Naive thymus-derived CD4-positive, alpha-beta T cell (primary cell): ENCODE results near the gene HP. TPM values are rescaled to one million over a fixed set of nuclear protein-coding genes. Genes with fewer than 3 reads are reported as not detected.
"Not testable (repeated sequence)": the region's sequence is repeated elsewhere in the genome, so short reads cannot be mapped to it uniquely, and the experiment has no call there.

ENCODE experiments used
- ATAC-seq: fragments of 150-1000 bp; cut with Tn5 transposase; 2 replicates; pipeline ENCODE4 v1.10.0; 2021; ENCODE audit warnings: mild to moderate bottlenecking, moderate library complexity
- CTCF ChIA-PET: fragments of 350-600 bp; sonication (Branson Sonifier 250); formaldehyde crosslinking; loops from one replicate; lab custom pipeline; 2021; ENCODE audit warnings: antibody characterized with exemption; lab: Charles Lee
- POLR2A ChIA-PET: fragments of 350-600 bp; sonication (Branson Sonifier 250); formaldehyde crosslinking; loops from one replicate; lab custom pipeline; 2021; ENCODE audit warnings: antibody characterized with exemption, inconsistent platforms; lab: Charles Lee
- DNase-seq, 9 donors: peaks; one replicate each; pipeline versions ENCODE4 v3.0.0 to v3.0.0-alpha.2; 2020 to 2022; ENCODE audit warnings: mixed read lengths in 1 of 9
- H3K27ac ChIP-seq: one replicate; pipeline ENCODE4 v1.7.0; 2013; ENCODE audit warnings: mild to moderate bottlenecking, low read depth, low read length, moderate library complexity
- H3K27me3 ChIP-seq, 2 donors: one replicate each; pipeline ENCODE4 v1.7.0; 2013; ENCODE audit warnings: low read length in 2 of 2, mild to moderate bottlenecking in 2 of 2, moderate library complexity in 2 of 2; ENCODE audit not compliant: control insufficient read depth in 2 of 2, insufficient read depth in 2 of 2
- H3K36me3 ChIP-seq, 3 experiments: 1 replicate in 2 of 3; 2 replicates in 1 of 3; pipeline ENCODE4 v1.7.0; 2013; ENCODE audit warnings: low read length in 3 of 3, mild to moderate bottlenecking in 3 of 3, moderate library complexity in 1 of 3; ENCODE audit not compliant: insufficient read depth in 3 of 3, control insufficient read depth in 2 of 3
- H3K4me1 ChIP-seq, 2 donors: one replicate each; pipeline ENCODE4 v1.7.0; 2013; ENCODE audit warnings: low read length in 2 of 2, mild to moderate bottlenecking in 2 of 2, moderate library complexity in 1 of 2; ENCODE audit not compliant: control insufficient read depth in 2 of 2, insufficient read depth in 2 of 2
- H3K4me3 ChIP-seq: 2 replicates; pipeline ENCODE4 v1.7.0; 2013; ENCODE audit warnings: mild to moderate bottlenecking, low read length
- H3K9me3 ChIP-seq, 3 experiments: 1 replicate in 2 of 3; 2 replicates in 1 of 3; pipeline ENCODE4 v1.7.0; 2013; ENCODE audit warnings: low read length in 3 of 3; ENCODE audit not compliant: control insufficient read depth in 2 of 3
- H3K27ac Mint-ChIP-seq, 9 donors: one replicate each; pipeline ENCODE4 v1.8.0; 2020 to 2022; ENCODE audit warnings: mixed read lengths in 9 of 9, mild to moderate bottlenecking in 8 of 9, moderate library complexity in 5 of 9, inconsistent platforms in 2 of 9
- H3K27me3 Mint-ChIP-seq, 5 donors: one replicate each; pipeline ENCODE4 v1.8.0; 2021 to 2022; ENCODE audit warnings: mixed read lengths in 5 of 5, mild to moderate bottlenecking in 1 of 5
- H3K36me3 Mint-ChIP-seq, 5 donors: one replicate each; pipeline ENCODE4 v1.8.0; 2020 to 2022; ENCODE audit warnings: mixed read lengths in 5 of 5, mild to moderate bottlenecking in 3 of 5, inconsistent platforms in 1 of 5
- H3K4me1 Mint-ChIP-seq, 7 donors: one replicate each; pipeline ENCODE4 v1.8.0; 2020 to 2022; ENCODE audit warnings: mixed read lengths in 7 of 7, mild to moderate bottlenecking in 3 of 7, inconsistent platforms in 1 of 7
- H3K4me3 Mint-ChIP-seq, 10 donors: one replicate each; pipeline ENCODE4 v1.8.0; 2020 to 2022; ENCODE audit warnings: mild to moderate bottlenecking in 10 of 10, mixed read lengths in 10 of 10, moderate library complexity in 6 of 10, inconsistent platforms in 2 of 10
- H3K9me3 Mint-ChIP-seq, 11 donors: one replicate each; pipeline ENCODE4 v1.8.0; 2020 to 2022; ENCODE audit warnings: mixed read lengths in 11 of 11, mild to moderate bottlenecking in 4 of 11, inconsistent platforms in 1 of 11, moderate library complexity in 1 of 11
- intact Hi-C, 2 donors: fragments of 100-400 bp; cut with micrococcal nuclease; formaldehyde crosslinking; loops; one replicate each; pipeline ENCODE4 v1.15.1; 2023
- polyA plus RNA-seq, 2 donors: library from polyadenylated mRNA; unstranded; fragments of 300-500 nt; fragmentation: Illumina TruSeq; gene quantifications; one replicate each; pipeline ENCODE4 v1.2.3, GENCODE V29; 2021
- total RNA-seq, 6 experiments: library from RNA in 5 of 6; stranded (reverse) in 5 of 6; gene quantifications; 1 replicate in 5 of 6; 2 replicates in 1 of 6; pipeline ENCODE4 v1.2.3 and lab custom pipeline; 2021 to 2026

Gene HP
- total and polyA plus RNA-seq, 7 experiments from 2014 or later = 0.26 to 5.2 TPM; not detected in 5

DNA sequence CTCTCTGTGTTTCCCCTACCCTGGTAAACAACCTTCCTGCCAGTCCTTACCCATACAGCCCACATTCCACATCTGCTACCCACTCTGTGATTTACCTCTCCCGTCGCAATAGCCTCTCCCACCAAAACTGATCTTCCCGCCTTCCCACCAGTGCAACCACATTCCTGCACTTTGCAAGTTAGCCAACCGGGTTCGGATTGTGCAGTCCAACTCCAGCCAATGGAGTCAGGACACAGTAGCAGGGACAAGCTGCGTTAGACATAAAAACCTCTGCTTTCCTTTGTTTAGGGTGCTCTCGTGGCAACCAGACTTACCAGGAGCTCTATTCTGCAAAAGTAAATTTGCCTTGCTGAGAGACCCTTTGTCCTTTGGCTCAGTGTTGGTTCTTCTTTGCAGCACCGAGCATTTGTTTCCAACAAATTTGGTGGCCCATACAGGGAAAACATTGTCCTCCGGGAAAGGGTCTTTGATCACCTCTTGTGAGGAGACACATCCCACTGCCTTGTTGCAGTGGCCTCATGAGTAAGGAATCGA is 10.1 kb downstream of the HP start:
- no peak for ATAC-seq
- Mint-ChIP-seq H3K4me3 (no peak overlapping the region), H3K27ac (no peak overlapping the region), H3K36me3 (peaks cover 0 to 22% (median 0%) of the 10 kb centered on the region in 5 donors), H3K9me3 (no peaks in the 10 kb centered on the region), H3K4me1 (no peaks in the 10 kb centered on the region), H3K27me3 (no peaks in the 10 kb centered on the region)
- no peak overlapping the region for H3K27ac ChIP-seq
- no peaks in the 10 kb centered on the region for H3K36me3 ChIP-seq
- ChIA-PET CTCF (no interaction called here), POLR2A (no interaction called here)
- no peak overlapping the region for H3K4me3 ChIP-seq
- DNase-seq = no peak
- no peaks in the 10 kb centered on the region for H3K4me1 ChIP-seq
- H3K9me3 ChIP-seq = no peaks in the 10 kb centered on the region
- intact Hi-C loops = no loop called here
- H3K27me3 ChIP-seq = no peaks in the 10 kb centered on the region

DNA sequence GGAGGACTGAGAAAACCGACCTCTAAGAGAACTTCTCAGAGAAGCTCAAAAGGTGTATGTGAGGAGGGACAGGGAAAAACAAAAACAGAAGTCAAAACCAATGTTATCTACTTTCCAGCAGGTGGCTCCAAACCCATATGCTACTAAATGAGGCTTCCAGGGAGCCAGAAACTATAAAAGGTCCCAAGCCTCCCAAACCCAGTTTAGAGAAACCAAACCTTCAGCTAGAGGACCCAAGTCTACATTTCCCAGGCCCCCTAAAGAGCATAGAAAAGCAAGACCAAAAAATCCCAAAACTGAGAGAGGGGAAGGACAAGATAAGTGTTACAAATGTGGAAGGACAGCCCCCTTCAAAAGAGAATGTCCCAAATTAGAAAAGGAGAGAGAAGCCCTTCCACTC is 12.4 kb downstream of the HP start:
- DNase-seq (peak in 6 of 9 donors; percentile 5 to 32 (median 16)), ATAC-seq (peak; percentile 38)
- H3K4me1 ChIP-seq = no peaks in the 10 kb centered on the region
- no peaks in the 10 kb centered on the region for H3K9me3 Mint-ChIP-seq
- intact Hi-C loops = loop anchor here (1.0 kb wide), 1 partner anchor 33 kb away; no protein-coding TSS in a partner anchor
- no peak overlapping the region for H3K4me3 Mint-ChIP-seq
- CTCF ChIA-PET = interaction anchor here (0.9 to 1.2 kb wide), 2 partner anchors 20 to 29 kb away, joined by 3 read pairs; no protein-coding TSS in a partner anchor
- no peaks in the 10 kb centered on the region for H3K36me3 ChIP-seq
- H3K36me3 Mint-ChIP-seq = peaks cover 0 to 29% (median 0%) of the 10 kb centered on the region in 5 donors
- H3K27me3 ChIP-seq = no peaks in the 10 kb centered on the region
- H3K4me1 Mint-ChIP-seq = no peaks in the 10 kb centered on the region
- POLR2A ChIA-PET = no interaction called here
- H3K9me3 ChIP-seq = no peaks in the 10 kb centered on the region
- no peaks in the 10 kb centered on the region for H3K27me3 Mint-ChIP-seq
- no peak overlapping the region for H3K27ac ChIP-seq
- H3K4me3 ChIP-seq = no peak overlapping the region
- no peak overlapping the region for H3K27ac Mint-ChIP-seq

DNA sequence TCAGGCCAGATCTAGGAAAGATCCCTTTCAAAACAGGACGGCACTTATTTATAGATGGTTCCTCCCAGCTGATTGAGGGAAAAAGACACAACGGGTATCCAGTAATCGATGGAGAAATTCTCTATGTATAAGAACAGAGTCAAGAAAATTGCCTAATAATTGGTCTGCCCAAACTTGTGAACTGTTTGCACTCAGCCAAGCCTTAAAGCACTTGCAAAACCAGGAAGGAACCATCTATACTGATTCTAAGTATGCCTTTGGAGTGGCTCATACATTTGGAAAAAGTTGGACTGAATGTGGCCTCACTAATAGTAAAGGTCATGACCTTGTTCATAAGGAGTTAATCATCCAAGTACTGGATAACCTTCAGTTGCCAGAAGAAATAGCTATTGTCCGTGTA is 14.6 kb downstream of the HP start:
- H3K4me1 Mint-ChIP-seq = no peaks in the 10 kb centered on the region
- H3K36me3 Mint-ChIP-seq = peaks cover 0 to 17% (median 0%) of the 10 kb centered on the region in 5 donors
- no peaks in the 10 kb centered on the region for H3K9me3 Mint-ChIP-seq
- Histone ChIP-seq H3K27me3 (no peaks in the 10 kb centered on the region), H3K27ac (no peak overlapping the region), H3K9me3 (no peaks in the 10 kb centered on the region), H3K4me3 (no peak overlapping the region), H3K36me3 (no peaks in the 10 kb centered on the region), H3K4me1 (no peaks in the 10 kb centered on the region)
- ATAC-seq (no peak), DNase-seq (no peak)
- CTCF ChIA-PET = no interaction called here
- H3K27me3 Mint-ChIP-seq = no peaks in the 10 kb centered on the region
- no peak overlapping the region for H3K27ac Mint-ChIP-seq
- intact Hi-C loops = no loop called here
- POLR2A ChIA-PET = no interaction called here
- no peak overlapping the region for H3K4me3 Mint-ChIP-seq

DNA sequence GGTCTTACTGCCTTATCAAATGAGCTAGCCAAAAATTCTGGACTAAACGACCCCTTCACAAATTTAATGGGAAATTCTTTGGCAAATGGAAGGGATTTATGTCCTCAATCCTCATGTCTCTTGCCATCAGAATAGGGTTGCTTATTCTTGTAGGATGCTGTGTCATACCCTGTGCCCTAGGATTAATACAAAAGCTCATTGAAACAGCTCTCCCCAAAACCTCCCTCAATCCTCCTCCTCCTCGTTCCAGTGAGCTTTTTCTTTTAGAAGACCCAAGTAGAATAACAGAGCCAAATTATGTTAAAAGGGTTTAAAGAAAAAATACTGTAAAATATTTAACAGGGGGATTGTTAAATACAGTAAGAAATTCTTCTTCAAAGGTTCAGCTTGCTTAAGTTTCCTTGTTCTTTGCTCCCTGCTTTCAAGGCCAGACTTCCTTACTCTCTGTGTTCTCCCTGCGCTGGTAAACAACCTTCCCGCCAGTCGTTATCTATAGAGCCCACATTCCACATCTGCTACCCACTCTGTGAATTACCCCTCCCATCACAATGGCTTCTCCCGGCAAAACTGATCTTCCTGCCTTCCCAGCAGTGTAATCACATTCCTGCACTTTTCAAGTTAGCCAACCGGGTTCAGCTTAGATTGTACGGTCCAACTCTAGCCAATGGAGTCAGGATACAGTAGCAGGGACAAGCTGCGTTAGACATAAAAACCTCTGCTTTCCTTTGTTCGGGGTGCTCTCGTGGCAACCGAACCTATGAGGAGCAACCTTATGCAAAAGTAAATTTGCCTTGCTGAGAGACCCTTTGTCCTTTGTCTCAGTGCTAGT is 18.4 kb downstream of the HP start:
- POLR2A ChIA-PET = no interaction called here
- ATAC-seq = no peak
- H3K36me3 ChIP-seq = no peaks in the 10 kb centered on the region
- H3K27ac ChIP-seq = no peak overlapping the region
- Mint-ChIP-seq H3K27me3 (no peaks in the 10 kb centered on the region), H3K4me1 (peaks cover 0 to 2% (median 0%) of the 10 kb centered on the region in 7 donors), H3K4me3 (no peak overlapping the region), H3K36me3 (peaks cover 0 to 13% (median 0%) of the 10 kb centered on the region in 5 donors), H3K9me3 (no peaks in the 10 kb centered on the region), H3K27ac (no peak overlapping the region)
- intact Hi-C loops = no loop called here
- H3K9me3 ChIP-seq = no peaks in the 10 kb centered on the region
- H3K4me1 ChIP-seq = no peaks in the 10 kb centered on the region
- no peak for DNase-seq
- no peaks in the 10 kb centered on the region for H3K27me3 ChIP-seq
- CTCF ChIA-PET = no interaction called here
- no peak overlapping the region for H3K4me3 ChIP-seq

DNA sequence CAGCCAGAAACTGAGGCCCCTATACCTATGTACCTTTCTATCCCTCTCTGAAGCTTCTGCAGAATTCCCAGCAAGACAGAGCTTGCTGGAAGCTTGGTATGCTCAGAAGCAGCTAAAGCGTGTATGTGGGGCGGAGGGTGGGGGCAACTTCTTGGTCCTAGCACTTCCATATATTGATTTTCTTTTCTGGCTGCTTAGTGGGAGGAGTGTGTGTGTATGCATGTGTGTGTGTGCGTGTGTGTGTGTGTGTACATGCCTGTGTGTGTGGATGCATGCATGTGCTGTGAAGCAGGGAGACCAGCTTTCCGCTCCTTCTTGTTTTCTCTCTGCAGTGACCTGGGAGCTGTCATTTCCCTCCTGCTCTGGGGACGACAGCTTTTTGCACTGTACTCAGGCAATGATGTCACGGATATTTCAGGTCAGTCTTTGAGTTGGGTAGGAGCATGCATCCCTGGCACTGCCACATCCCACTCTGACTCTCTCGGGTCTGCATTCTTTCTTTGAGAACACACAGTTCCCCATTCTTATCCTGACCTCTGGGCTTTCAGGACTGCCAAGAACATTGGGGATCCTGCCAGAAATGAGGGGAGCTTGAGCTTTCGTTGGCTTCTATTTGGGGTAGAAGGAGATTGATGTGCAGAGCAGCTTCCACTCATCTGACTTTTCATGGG is 19.4 kb downstream of the HP start:
- ATAC-seq = no peak
- Histone ChIP-seq H3K27ac (no peak overlapping the region), H3K4me3 (no peak overlapping the region), H3K9me3 (no peaks in the 10 kb centered on the region), H3K27me3 (no peaks in the 10 kb centered on the region), H3K4me1 (no peaks in the 10 kb centered on the region), H3K36me3 (no peaks in the 10 kb centered on the region)
- Mint-ChIP-seq H3K27ac (no peak overlapping the region), H3K4me1 (peaks cover 0 to 2% (median 0%) of the 10 kb centered on the region in 7 donors), H3K4me3 (no peak overlapping the region), H3K27me3 (no peaks in the 10 kb centered on the region), H3K36me3 (peaks cover 0 to 16% (median 0%) of the 10 kb centered on the region in 5 donors), H3K9me3 (no peaks in the 10 kb centered on the region)
- no peak for DNase-seq
- ChIA-PET POLR2A (interaction anchor here (0.6 kb wide), 1 partner anchor 679 kb away, joined by 5 read pairs; no protein-coding TSS in a partner anchor), CTCF (interaction anchor here (1.0 kb wide), 1 partner anchor 54 kb away, joined by 3 read pairs; no protein-coding TSS in a partner anchor)
- intact Hi-C loops = no loop called here

DNA sequence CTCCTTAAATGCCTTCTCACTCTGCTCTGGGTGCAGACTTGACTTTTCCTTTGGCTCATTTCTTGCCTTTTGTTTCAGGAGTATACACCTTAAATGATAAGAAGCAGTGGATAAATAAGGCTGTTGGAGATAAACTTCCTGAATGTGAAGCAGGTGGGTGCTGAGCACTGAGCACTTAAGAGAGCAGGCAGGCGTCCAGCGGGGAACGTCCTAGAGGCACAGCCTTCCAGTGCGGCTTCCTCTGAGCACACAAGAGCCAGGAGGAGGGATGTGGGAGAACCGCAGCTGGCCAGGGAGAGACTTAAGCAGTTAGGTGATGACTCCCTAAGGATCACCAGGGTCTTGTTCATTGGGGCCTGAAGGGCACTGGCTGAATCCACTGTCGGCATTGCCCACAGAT is 20.8 kb downstream of the HP start:
- DNase-seq, ATAC-seq, H3K9me3 ChIP-seq, H3K27me3 ChIP-seq, H3K4me1 Mint-ChIP-seq, H3K4me3 Mint-ChIP-seq, H3K27me3 Mint-ChIP-seq, H3K36me3 ChIP-seq, H3K27ac ChIP-seq, H3K4me3 ChIP-seq, intact Hi-C loops, POLR2A ChIA-PET, H3K27ac Mint-ChIP-seq, CTCF ChIA-PET, H3K9me3 Mint-ChIP-seq, H3K4me1 ChIP-seq: not testable (repeated sequence)
- peaks cover 0 to 15% (median 0%) of the 10 kb centered on the region in 5 donors for H3K36me3 Mint-ChIP-seq
